MCF 10A (cell line): ENCODE results near the gene LSM12. TPM values are rescaled to one million over a fixed set of nuclear protein-coding genes. Genes with fewer than 3 reads are reported as not detected.

Source experiments
- BruUV-seq: library from RNA; stranded (reverse); fragments of 400-500 nt; replicated peaks from 2 replicates; lab custom pipeline; 2021; lab: Mats Ljungman, UMichigan
- CTCF ChIA-PET: fragments of 300-600 bp; sonication (Branson Sonifier 250); formaldehyde crosslinking; extraction: SDS; loops from one replicate; lab custom pipeline; 2021; ENCODE audit warnings: antibody characterized with exemption, inconsistent platforms; lab: Yijun Ruan, JAX
- POLR2A ChIA-PET: fragments of 300-600, 350-650 bp; sonication (Branson Sonifier 250); formaldehyde crosslinking; extraction: SDS; loops from one replicate; lab custom pipeline; 2020; ENCODE audit warnings: antibody characterized with exemption, inconsistent platforms; lab: Yijun Ruan, JAX
- DNase-seq: peaks from one replicate; pipeline ENCODE4 v3.0.0-alpha.2; 2018; ENCODE audit not compliant: unreplicated experiment
- H3K27ac Mint-ChIP-seq: one replicate; pipeline ENCODE4 v1.8.0; 2022; ENCODE audit warnings: mild to moderate bottlenecking, low read depth, mixed read lengths; ENCODE audit not compliant: unreplicated experiment
- H3K27me3 Mint-ChIP-seq: one replicate; pipeline ENCODE4 v1.8.0; 2022; ENCODE audit warnings: mixed read lengths; ENCODE audit not compliant: insufficient read depth, unreplicated experiment
- H3K36me3 Mint-ChIP-seq: one replicate; pipeline ENCODE4 v1.8.0; 2022; ENCODE audit warnings: mild to moderate bottlenecking, moderate library complexity, mixed read lengths; ENCODE audit not compliant: insufficient read depth, unreplicated experiment
- H3K4me1 Mint-ChIP-seq: one replicate; pipeline ENCODE4 v1.8.0; 2022; ENCODE audit warnings: mixed read lengths; ENCODE audit not compliant: insufficient read depth, unreplicated experiment
- H3K4me3 Mint-ChIP-seq: one replicate; pipeline ENCODE4 v1.8.0; 2022; ENCODE audit warnings: mild to moderate bottlenecking, moderate library complexity, mixed read lengths; ENCODE audit not compliant: unreplicated experiment
- H3K9me3 Mint-ChIP-seq: one replicate; pipeline ENCODE4 v1.8.0; 2022; ENCODE audit warnings: mixed read lengths; ENCODE audit not compliant: unreplicated experiment
- CTCF ChIP-seq: fragments of 200-600 bp; IDR thresholded peaks from one replicate; pipeline ENCODE4 v1.8.0; 2022; ENCODE audit warnings: antibody characterized with exemption, mild to moderate bottlenecking; ENCODE audit not compliant: unreplicated experiment
- intact Hi-C: fragments of 100-400 bp; cut with micrococcal nuclease; formaldehyde crosslinking; loops from 2 replicates; pipeline ENCODE4 v1.14.1; 2022
- total RNA-seq: library from RNA; stranded (reverse); gene quantifications from 2 replicates; pipeline ENCODE4 v1.2.3, GENCODE V29; 2022

The LSM12 gene
- total RNA-seq, 1 experiment from 2014 or later, result 101 TPM

DNA sequence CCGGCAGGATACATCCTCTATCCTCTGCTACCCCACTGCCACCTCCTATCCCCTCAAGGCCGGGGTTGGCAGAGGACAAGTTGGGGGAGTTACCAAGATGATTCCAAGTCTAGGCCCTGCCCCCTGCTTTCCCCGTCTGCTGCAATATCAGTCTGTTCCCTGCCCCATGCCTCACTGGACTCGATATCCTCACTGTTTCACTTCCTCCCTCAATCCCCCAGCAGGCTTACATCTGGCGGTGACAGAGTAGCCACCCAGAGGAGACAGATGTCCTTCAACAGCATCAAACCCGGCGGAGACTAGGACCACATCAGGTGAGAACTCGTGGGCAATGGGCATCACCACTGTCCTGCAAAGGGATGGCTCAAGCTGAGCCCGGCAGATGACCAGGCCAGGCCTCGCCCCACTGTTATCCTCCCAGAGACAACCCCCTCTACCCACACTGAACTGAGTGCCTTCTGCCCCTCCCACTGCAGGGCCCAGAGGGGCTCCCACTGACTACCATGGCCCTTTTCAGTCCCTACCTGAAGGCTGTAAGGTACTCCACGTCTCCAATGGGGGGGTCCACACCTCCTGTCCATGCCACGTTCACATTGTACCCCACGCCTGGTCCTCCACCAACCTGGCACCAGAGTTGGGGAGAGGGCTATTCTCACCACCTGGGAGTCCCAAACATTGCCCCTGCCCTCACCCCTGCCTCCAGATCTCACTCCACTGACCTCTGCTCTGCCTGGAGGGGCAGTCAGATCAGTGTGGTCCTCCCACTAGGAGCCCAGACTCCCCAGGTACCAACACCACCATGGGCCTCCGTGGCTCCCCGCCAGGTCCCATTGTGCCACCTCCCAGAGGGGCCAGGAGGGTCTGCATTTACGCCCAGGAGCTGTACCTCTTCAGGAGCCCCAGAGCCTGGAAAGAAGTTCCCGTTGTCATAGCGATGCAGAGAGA is 13.7 kb upstream of the LSM12 start:
- Mint-ChIP-seq H3K36me3 (peaks cover 51% of the 10 kb centered on the region), H3K9me3 (no peaks in the 10 kb centered on the region), H3K27ac (no peak overlapping the region), H3K4me3 (no peak overlapping the region), H3K4me1 (peaks cover 8% of the 10 kb centered on the region), H3K27me3 (no peaks in the 10 kb centered on the region)
- TF ChIP-seq CTCF, result no peak
- BruUV-seq, result no TSS peak
- ChIA-PET POLR2A (no interaction called here), CTCF (no interaction called here)
- no peak for DNase-seq
- intact Hi-C loops, result no loop called here

DNA sequence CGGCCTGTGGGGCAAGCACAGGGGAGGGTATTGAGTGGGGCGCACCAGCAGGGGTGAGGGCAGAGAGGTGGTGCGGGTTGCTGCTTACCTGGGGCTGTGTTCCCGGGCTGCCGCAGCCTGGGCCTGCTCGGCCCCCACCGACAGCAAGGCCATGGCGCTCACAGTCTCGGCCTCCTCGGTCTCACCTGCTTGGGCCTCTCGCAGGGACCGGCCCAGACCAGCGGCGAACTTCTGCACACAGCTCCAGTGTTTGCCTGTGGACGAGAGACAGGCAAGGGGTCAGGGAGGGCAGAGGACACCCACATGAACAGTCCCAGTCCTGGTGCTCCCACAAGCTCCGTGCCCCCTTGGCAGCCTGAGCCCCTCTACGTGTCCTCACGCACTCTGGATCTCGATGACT is 11.9 kb upstream of the LSM12 start:
- Mint-ChIP-seq H3K27me3 (no peaks in the 10 kb centered on the region), H3K4me3 (no peak overlapping the region), H3K9me3 (no peaks in the 10 kb centered on the region), H3K36me3 (peaks cover 51% of the 10 kb centered on the region), H3K4me1 (peaks cover 8% of the 10 kb centered on the region), H3K27ac (no peak overlapping the region)
- intact Hi-C loops, result no loop called here
- no TSS peak for BruUV-seq
- TF ChIP-seq CTCF, result no peak
- CTCF ChIA-PET, result interaction anchor here (0.5 kb wide), 1 partner anchor 9 kb away, joined by 3 read pairs; no protein-coding TSS in a partner anchor
- POLR2A ChIA-PET, result interaction anchor here (1.0 kb wide), 2 partner anchors 8 kb away, joined by 3 read pairs; no protein-coding TSS in a partner anchor
- DNase-seq, result no peak

DNA sequence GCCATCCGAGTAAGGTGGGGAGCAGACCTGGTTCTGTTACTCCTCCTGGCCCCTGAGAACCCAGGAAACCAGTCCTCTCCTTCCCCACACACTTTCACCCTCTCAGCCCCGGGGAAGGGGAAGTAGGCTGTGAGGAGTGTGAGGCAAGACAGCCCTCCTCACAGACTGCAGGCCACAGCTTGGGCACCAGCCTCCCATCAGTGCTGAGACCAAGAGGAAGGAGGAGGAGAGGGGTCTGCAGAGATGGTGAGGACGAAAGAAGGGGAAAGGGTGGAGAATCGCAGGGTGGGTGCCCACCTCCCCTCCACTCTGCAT is 11.1 kb upstream of the LSM12 start:
- peaks cover 5% of the 10 kb centered on the region for H3K4me1 Mint-ChIP-seq
- peaks cover 55% of the 10 kb centered on the region for H3K36me3 Mint-ChIP-seq
- ChIA-PET POLR2A (no interaction called here), CTCF (interaction anchor here (1.1 kb wide), 1 partner anchor 91 kb away, joined by 3 read pairs; no protein-coding TSS in a partner anchor)
- H3K27me3 Mint-ChIP-seq, result no peaks in the 10 kb centered on the region
- no peaks in the 10 kb centered on the region for H3K9me3 Mint-ChIP-seq
- BruUV-seq, result no TSS peak
- no peak for DNase-seq
- TF ChIP-seq CTCF, result no peak
- intact Hi-C loops, result no loop called here
- H3K27ac Mint-ChIP-seq, result no peak overlapping the region
- no peak overlapping the region for H3K4me3 Mint-ChIP-seq

DNA sequence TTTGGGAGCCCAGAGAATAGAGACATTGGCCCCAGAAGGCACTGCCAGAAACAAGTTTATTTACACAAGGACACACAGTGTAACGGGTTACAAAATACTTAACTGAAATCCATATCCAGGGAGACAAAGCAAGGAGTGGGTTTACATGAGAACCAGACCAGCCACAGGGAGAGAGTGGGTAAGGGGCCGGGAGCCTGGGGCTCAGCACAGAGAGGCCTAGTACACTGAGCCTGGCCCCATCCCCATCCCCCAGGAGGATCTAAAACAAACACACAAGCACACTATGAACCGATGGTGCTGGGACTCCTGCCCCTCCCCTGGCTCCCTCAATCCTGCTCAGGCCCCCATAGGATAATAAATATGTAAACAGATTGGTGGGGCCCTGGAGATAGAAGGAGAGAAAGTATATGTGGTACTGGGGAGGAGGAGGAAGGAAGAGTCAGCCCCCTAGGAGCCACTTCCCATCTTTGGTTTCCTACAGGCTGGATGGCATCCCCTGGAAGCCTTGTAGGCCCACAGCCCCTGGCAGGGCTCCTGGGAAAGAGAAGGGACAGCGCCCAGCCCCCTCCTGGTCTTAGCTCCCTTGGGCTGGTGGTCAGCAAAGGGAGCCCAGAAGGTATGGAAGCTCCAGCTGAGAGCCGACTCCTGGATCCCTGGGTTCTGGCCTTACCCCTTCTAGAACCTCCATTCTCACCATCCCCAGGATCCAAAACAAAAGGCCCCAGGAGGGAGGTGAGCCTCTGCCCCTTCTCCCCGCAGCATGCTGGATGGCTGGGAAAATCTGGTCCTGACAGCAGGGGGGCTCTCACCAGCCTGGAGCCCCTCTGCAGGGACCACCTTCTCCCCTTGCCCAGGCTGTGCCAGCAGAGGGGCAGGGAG is 10.5 kb upstream of the LSM12 start:
- peaks cover 53% of the 10 kb centered on the region for H3K36me3 Mint-ChIP-seq
- BruUV-seq, result no TSS peak
- H3K9me3 Mint-ChIP-seq, result no peaks in the 10 kb centered on the region
- no peak overlapping the region for H3K27ac Mint-ChIP-seq
- no peak for DNase-seq
- TF ChIP-seq CTCF, result no peak
- POLR2A ChIA-PET, result no interaction called here
- intact Hi-C loops, result no loop called here
- CTCF ChIA-PET, result interaction anchor here (1.1 kb wide), 1 partner anchor 92 kb away, joined by 3 read pairs; no protein-coding TSS in a partner anchor
- peaks cover 4% of the 10 kb centered on the region for H3K4me1 Mint-ChIP-seq
- H3K4me3 Mint-ChIP-seq, result no peak overlapping the region
- H3K27me3 Mint-ChIP-seq, result no peaks in the 10 kb centered on the region
